GM18517 (cell line): Measurements from ENCODE around the gene CDH15.

Experiments
- ATAC-seq: cut with Tn5 transposase; IDR thresholded peaks from one replicate; pipeline ENCODE4 v1.9.1; 2021; ENCODE audit warnings: mild to moderate bottlenecking, moderate library complexity; ENCODE audit not compliant: unreplicated experiment

Gene CDH15

DNA sequence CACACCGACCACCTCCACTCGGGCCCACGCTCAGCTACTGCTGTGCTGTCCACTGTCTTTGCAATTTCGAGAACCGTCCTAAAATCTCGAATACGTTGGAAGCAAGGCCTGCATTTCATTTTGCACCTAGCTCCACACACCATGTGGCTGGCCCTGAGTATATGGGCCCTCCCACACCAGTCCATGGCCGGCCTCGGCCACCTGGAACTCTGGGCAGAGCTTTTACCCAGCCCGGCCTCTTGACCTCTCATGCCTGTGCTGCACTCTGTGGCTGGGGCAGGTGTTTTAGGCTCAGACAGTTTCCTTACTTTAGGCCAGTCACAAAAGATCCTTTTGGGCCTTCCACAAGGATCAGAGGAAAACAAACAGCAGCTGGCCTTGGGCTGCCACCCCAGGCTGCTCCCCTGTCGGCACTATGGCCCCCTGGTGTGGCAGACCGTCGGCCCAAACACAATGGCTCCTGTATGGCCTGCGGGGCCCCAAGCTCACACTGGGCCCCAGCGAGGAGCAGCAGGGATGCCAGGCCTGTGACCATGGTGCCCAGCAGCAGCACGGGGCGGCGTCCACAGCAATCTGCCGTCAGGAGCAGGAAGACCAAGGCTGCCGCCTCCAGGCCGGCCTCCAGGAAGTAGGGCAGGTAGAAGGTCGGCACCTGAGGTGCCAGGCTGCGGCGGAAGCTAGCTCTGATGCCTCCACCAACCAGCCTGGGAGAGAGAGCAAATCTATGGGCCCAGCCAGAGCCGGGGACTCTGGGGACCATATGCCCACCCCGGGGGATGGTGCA lies 26.3 kb downstream of the CDH15 start:
- ATAC-seq: no peak

DNA sequence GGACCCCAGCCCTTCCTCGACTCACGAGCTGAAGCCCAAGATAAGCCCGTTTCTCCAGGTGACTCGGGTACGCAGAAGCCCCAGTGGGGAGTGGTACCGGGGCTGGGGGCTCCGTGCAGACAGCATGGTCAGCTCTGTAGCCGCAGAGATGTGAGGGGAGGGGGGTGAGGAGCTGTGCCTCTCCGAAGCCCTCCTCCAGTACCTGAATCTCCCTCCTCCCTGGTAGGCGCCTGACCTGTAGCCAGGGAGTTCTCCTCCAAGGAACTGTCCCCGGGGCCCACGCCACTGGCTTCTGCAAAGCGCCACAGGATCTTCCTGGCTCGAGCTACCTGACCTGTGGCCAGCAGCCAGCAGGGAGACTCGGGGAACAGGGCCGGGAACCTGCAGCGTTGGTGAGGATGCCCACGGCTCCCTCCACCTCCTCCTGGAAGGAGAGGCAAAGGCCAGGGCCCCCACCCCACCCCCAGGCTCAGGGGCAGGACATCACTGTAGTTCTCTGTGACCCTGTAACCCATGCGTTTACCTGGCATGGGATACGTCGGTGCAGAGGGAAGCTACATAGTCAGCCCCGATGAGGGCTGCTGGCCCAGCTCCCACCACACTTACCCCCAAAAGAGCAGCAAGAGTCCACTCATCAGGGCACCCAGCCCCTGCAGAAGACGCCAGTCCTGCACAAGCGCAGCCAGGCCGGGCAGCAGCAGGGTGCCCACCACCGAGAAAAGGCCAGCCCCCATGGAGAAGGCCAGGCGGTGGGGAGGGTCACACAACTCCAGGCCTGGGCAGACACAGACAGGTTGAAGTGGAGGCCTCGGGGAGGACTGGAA lies 27.1 kb downstream of the CDH15 start:
- no peak for ATAC-seq

DNA sequence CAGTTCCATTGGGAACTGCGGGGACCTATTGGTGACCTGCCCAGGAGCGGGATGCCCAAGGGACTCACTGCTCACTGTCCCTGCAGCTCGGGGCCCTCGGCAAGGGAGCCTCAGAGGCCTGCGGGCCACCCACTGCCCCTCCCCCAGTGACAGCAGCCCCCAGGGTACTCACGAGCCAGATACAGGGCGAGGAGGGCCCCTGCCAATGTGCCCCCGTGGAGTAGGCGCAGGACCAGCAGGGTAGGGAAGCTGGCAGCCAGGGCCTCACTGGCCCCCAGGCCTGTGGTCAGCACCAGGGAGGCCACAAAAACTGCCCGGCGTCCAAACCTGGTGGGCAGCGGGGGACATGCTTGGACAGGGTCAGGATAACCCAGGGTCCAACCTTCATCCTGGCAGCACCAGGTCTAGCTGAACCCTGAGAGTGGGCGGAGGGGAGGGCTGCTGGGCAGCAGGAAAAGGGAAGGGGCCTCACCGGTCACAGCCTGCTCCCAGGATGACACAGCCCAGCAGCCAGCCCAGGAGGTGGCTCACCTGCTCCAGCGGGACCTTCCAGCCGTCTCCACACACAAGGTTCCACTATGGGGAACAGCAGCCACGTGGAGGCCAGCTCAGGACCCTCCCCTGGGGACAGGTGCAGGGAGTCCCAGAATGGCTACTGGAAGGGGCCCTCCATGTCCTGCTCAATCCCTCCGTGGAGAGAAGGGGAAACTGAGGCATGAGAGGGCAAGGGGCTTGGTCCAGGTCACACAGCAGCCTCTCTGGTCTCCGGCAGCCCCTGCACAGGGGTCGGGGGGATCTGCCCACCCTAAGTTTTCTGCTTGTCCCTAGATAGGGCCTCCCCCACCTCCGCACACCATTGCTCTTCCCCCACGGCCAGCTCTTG lies 27.9 kb downstream of the CDH15 start:
- no peak for ATAC-seq

DNA sequence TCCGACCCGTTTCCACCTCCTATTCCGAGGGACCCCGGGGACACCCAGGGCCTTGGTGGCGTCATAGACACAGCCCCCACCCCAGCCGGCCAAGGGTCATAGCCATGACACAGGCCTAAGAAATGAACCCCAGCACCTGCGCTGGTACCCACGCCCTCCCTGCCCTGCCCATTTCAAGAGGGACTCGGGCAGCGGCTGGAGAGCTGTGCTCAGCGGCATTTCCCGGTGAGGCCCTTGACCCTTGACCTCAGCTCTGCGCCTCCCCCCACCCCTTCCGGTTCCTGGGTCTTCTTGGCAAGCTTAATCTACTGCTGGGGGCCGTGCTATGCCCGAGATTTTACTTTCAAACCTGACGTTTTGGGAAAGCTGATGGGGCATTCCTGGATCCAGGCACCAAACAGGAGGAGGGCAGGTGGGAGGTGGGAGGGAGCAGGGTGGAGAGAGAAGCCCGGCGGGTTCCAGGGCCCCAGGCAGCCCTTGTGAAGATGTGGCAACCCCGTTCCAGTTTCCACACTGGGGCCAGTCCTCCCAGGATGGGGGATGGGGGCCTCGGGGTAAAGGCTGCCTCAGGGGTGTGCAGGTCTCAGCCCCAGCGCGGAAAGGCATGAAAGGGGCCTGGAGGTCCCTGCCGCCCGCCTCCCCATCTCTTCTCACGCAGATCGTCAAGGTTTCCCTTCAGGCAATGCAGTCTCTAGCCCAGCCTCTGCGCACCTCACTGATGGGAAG lies 28.7 kb downstream of the CDH15 start, which contains the start of gene SLC22A31:
Gene SLC22A31, minus strand, starts transcription at position 414 of the 726 bp plus-strand sequence. Its CDS starts 36 bp downstream, at position 378.
- no peak for ATAC-seq

DNA sequence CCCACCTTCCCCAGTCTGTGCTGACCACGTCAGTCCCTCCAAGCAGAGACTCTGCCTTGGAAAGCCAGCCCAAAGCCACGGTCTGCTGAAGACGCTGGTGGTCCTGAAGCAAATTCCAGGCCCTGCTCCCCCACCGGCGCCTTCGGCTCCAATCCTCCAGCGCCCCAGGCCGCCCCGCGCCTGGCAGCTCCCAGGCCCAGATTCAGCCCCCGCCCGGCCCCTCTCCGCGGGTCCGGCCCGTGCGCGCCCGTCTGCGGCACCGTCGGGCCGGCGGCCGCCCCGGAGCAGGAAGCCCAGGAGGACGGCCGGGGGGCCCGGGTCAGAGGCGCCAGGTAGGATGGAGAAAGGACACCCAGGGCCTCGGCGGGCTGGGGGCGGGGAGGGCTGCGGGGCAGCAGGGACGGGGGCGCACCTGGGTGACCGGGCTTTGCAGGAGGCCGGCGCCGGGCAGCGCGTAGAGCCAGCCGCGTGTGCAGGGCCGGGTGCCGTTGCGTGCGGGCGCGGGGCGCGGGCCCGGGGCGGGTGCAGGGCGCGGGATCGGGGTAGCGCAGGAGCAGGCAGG lies 29.4 kb downstream of the CDH15 start:
- ATAC-seq: no peak

DNA sequence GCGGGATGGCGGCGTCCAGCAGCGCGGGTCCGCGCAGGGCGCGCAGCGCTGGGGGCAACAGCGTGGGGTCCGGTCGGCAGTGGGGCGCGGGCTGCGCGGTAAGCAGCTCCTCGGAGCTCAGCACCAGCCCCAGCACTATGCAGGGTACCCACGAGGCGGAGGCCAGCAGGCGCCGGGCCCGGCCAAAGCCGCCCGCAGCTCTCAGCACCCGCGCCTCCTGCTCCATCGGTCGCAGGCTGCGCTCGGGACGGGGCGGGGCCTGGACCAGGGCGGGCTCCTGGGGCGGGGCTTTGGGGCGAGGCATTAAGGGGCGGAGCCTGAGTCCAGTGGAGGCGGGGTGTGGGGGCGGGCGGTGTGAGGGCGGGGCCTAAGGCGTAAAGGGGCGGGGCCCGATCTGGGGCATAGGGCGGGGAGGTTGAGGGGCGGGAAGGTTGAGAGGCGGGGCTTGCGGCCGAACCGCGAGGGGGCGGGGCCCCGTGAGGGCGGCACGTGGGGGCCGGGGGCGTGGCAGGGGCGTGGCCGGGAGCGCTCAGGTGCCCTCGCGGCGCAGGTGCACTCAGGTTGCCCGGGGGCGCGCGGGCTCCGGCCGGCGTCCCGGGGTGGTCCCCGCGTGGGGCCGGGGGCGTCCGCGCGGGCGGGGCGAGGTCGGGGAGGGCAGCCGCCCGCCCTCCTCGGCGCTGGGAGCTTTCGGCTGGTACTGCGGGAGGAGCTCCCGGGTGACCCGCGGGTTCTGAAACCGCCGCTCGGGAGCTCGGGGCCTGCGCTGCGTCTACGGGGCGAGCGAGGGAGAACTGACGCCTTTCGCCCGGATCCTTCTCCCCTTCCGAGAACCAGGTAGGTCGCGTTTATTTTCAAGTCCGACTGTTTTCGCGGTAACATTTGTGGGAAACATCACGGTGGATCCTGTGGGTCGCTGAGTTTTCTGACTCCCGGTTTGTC lies 30.2 kb downstream of the CDH15 start:
- no peak for ATAC-seq

DNA sequence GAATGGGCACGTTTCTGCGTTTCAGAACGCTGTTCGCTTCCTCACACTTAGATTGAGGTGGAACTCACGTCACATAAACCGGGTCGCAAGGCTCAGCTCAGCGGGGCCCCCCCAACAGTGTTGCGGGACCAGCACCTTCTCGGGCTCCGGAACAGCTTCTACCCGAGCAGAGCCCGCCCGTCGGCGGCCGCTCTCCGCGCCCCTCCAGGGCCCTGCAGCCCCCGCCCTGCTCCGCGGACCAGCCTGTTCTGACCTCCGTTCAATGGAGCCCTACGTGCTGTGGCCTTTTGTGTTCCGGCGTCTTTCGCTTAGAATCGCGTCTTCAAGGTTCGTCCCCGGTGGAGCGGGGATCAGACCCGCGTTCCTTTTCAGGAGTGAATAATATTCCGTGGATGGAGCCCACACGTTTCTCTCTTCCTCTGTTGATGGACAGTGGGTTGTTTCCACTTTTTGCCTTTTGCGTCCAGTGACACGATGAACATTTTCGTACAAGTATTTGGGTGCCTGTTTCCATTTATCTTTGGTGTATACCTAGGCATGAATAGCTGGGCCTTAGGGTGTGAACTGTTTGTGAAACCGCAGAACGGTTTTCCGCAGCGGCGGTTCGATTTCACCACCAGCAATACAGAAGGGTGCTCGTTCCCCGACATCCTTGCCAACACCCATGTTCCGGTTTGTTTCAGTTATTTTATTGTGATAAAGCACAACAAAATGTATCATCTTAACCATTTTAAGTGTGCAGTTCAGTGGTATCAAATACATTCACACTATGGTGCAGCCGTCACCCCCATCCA lies 31.1 kb downstream of the CDH15 start:
- ATAC-seq: no peak

DNA sequence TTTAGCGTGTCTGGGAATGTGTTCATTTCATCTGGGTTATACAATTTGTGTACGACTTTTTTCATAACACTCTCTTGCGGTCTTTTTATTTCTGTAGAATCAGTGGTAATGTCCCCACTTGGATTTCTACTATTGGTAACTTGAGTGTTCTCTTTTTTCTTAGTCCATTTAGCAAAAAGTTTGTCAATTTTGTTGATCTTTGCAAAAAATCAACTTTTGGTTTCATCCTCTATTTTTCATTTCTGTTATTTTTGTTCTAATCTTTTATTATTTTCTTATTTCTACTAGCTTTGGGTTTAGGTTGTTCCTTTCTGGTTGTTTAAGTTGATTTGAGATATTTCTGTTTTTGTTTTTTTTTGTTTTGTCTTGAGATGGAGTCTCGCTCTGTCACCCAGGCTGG lies 36.4 kb downstream of the CDH15 start:
- ATAC-seq: no peak

DNA sequence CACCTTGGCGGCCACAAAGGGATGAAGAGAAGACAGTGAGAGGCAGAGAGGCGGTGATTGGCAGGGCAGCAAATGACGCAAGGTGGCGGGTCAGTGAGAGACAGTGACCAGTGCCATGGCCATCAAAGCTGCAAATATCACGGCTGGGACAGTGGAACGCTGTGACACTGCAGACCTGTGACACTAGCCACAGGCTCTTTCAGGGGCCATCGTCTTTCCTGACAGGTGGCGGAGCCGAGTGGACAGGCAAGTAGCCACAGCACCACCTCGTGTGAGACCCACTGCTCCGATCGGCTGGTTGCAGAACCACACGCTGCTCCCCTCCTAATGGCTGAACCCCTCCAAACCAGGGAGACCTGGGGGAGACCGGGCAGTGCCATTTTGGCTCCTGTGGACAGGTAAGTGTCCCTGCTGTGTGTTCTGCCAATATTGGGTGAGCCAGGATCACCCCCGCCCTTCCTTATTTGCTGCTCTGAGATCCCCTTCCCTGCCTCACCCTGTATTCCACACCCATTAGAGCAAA lies 38.0 kb downstream of the CDH15 start:
- ATAC-seq: no peak

DNA sequence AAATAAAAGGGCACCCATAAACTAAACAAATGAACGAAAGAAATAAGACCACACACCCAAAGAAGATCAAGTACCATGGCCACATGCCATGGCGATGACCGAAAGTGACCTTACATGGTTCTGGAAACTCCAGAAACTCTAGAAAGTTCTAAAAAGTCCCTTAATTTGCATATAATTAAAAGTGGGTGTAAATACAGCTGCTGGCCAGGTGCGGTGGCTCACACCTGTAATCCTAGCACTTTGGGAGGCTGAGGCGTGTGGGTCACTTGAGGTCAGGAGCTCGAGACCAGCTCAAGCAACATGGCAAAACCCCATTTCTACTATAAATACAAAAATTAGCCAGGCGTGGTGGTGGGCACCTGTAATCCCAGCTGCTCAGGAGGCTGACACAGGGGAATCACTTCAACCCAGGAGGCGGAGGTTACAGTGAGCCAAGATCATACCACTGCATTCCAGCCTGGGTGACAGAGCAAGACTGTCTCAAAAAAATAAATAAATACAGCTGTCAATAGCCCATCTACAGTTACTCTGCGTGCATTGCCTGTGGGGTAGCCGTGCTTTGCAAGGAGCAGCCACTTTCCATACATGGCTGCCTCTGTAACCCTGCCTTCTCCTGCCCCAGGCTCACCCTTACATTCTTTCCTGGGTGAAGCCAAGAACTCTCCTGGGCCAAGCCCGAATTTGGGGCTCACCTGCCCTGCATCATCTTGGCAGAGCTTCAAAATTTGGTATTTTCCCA lies 38.8 kb downstream of the CDH15 start:
- no peak for ATAC-seq

DNA sequence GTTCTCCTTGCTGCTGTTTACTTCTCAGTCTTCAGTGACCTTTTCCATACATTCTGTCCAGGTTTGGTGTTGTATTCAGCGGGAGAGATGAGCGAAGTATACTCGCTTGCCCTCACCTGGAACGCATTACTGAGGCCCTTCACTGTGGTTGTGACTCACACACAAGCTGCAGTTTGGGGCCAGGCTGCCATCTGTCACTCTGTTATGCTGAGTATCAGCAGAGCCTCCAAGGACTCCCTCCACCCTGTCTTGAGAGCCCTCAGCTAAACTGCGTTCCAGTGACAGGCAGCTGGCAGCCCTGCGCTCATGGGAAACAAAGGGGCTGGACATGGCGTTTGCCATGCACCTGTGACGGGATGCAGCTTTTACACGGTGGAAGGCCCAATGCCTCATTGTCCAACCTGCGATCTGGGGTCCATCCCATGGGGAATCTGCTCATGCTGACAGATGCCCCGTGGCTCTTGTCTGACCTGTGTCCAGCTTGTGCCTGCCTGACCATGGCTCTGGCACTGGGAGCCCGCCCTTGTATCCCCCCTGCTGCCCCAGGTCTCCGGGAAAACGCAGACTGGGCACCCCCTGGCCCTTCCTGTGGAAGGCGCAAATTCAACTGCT lies 39.5 kb downstream of the CDH15 start:
- no peak for ATAC-seq

DNA sequence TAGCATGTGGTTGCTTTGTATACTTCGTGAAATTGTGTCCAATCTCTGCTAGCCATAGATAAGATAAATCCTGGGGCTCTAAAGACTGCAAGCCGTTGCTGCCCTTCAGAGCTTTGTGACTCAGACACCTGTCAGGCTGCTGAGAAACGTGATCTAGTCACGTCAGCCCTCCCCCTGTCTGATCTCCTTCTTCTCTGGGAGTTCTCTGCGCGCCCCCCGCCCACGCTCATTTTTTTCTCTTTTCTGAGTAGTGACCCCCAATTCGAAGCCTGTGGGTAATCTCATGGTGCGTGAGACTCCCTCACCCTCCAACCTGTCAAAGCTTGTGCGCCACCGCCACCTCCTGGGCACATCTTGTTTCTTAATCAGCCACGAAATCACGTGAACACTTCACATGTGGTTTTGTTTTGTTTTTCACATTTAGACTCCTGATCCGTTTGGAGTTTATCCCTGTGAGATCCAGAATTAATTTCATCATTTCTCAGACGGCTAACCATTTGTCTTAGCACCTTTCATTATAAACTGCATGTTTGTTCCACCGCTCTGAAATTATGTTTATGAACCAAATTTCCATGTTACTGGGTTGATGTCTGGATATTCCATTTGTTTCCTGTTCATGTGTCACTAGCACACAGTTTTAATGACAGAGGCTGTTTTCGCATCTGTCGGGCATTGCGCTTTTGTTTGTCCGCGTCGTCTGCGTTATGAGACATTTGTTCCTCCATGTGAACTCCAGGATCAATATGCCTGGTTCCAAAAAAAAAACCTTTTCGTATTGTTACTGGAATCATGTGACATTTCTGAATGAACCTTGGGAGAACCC lies 45.0 kb downstream of the CDH15 start:
- ATAC-seq: no peak

DNA sequence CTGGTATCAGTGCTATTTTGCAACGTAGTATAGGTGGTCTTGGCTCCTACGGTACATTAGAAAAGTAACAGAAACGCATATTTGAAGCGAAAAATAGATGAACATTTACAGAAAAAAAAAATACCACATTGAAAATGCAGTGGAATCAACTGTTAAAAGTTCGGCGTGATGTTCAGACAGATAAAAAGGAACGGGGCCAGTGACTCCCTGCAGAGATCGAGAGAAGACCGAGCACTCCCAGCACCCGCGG lies 45.5 kb downstream of the CDH15 start:
- ATAC-seq: no peak

DNA sequence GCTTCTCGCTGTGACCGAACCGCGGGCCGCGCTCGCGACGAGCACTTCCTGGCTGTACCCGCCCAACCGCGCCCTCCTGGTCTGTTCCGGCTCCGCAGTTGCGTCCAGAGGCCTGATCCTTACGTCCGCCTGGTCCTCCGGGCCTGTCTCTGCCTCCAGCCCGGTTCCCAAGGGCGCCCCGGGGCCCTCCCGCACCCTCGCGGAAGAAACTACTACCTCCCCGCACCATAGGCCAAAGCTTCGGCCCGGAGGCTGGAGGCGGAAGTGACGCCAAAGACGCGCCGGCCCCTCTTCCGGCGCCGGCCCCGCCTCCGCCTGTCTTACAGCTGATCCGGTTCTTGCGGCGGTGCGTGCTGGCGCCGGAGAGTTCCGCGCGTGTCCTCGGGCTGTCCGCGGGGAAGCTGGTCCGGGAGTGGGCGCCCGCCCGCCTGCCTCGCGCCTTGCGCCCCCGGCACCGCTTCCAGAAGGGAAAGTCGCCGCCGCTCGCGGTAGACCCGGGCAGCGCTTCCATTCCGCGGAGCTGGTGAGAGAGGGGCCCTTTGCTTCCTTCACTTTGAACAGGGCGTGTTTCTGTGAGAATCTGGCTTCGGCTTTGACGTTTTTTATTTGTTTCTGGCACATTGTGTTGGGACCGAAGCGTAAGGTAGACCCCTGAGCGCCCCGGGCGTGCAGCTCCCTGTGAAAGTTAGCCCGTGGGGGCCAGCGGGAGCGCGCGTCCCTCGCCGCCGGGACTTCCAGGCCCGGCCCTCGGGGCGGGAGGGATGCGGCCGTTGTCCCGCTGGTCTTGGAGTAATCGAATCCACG lies 46.0 kb downstream of the CDH15 start, which contains the start of gene ZNF778:
Gene ZNF778, plus strand, starts transcription at position 316 of the 804 bp plus-strand sequence. CDS start 3,425 bp downstream, outside the sequence.
- peak; percentile 58 for ATAC-seq

DNA sequence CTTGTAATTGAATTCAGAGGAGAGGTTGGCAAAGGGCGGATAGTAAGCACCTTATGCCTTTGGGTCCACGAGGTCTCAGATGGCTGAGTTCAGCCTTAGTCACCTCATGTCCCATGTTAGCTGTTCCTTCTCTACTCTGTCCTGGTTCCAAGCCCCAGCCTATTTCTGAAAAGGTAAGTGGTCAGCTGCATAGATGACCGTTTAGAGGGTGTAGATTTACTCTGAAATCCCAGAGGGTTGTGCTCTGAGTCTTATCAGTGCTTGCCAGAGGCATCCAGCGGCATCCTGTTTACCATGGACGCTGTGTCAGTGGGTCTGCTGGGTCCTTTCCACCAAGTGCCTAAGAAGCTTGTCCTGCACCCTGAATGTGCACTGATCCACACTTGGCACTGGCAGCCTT lies 47.8 kb downstream of the CDH15 start:
- ATAC-seq: no peak
